Testis (tissue), 3 donors: ENCODE results near the gene STUM. TPM values are rescaled to one million over a fixed set of nuclear protein-coding genes. Genes with fewer than 3 reads are reported as not detected.

Experiments used
- DNase-seq: peaks from one replicate; pipeline ENCODE4 v3.0.0-alpha.2; 2019
- H3K27ac ChIP-seq, 2 donors: fragments of 200-600 bp; sonication (generic); one replicate each; pipeline ENCODE4 v1.5.1; 2019
- H3K27me3 ChIP-seq: fragments of 200-600 bp; sonication (generic); one replicate; pipeline ENCODE4 v1.5.1; 2019
- H3K36me3 ChIP-seq: fragments of 200-600 bp; sonication (generic); one replicate; pipeline ENCODE4 v1.5.1; 2017; ENCODE audit warnings: low read depth; ENCODE audit errors: missing control alignments
- H3K4me1 ChIP-seq: fragments of 200-600 bp; sonication (generic); one replicate; pipeline ENCODE4 v1.5.1; 2019
- H3K4me3 ChIP-seq, 2 donors: fragments of 200-600 bp; sonication (generic); one replicate each; pipeline ENCODE4 v1.5.1; 2017 to 2019
- H3K9me3 ChIP-seq: fragments of 200-600 bp; sonication (generic); one replicate; pipeline ENCODE4 v1.5.1; 2017
- POLR2A ChIP-seq: fragments of 450-650 bp; IDR thresholded peaks from one replicate; pipeline ENCODE4 v1.6.1; 2017; ENCODE audit warnings: antibody characterized with exemption, mild to moderate bottlenecking, moderate library complexity
- WGBS, 2 donors: methylation state at CpG; one replicate each; pipeline ENCODE4 v1.1.5; 2018; 5-methylcytosine and 5-hydroxymethylcytosine counted together
- intact Hi-C: fragments of 100-400 bp; cut with DNase I; formaldehyde crosslinking; loops from one replicate; pipeline ENCODE4 v1.15.1; 2023; ENCODE audit warnings: low total_unique reads
- polyA plus RNA-seq: library from polyadenylated mRNA; stranded (reverse); fragments of 350-450 nt; fragmentation: Illumina TruSeq; extraction: RNeasy Lipid Tissue Mini Kit (QIAGEN cat#74804); gene quantifications from one replicate; pipeline ENCODE4 v1.2.3, GENCODE V29; 2014; ENCODE audit warnings: low read depth, low replicate concordance; ENCODE audit not compliant: insufficient read depth
- total RNA-seq, 2 donors: library from RNA; depleted of rRNA; stranded (reverse); fragments of >200 nt; gene quantifications; one replicate each; pipeline ENCODE4 v1.2.3, GENCODE V29; 2016
- TF ChIP-seq, protein P1 (sequence below), 3 experiments: fragments of 450-650 bp in 2 of 3; fragments of 200-600 bp in 1 of 3; sonication (generic) in 1 of 3; IDR thresholded peaks; one replicate each; pipeline ENCODE4 v1.5.1; 2016 to 2019; ENCODE audit warnings: antibody characterized with exemption in 3 of 3, mild to moderate bottlenecking in 2 of 3, moderate library complexity in 1 of 3

Gene STUM
- total and polyA plus RNA-seq, 3 donors from 2014 or later, result 2.5 to 4.5 (median 3.7) TPM

- Histone ChIP-seq H3K4me1 (peaks cover 39% of the 10 kb centered on the region), H3K4me3 (no peak overlapping the region), H3K27ac (peak overlapping the region; percentile 40 to 78), H3K9me3 (no peaks in the 10 kb centered on the region), H3K27me3 (no peaks in the 10 kb centered on the region), H3K36me3 (no peaks in the 10 kb centered on the region)
- WGBS, 2 donors, result 60 to 79% methylated on average over 9 to 10 of the region's 10 CpGs
- peak; percentile 62 for DNase-seq
- intact Hi-C loops, result no loop called here
- TF ChIP-seq, protein P1, sequence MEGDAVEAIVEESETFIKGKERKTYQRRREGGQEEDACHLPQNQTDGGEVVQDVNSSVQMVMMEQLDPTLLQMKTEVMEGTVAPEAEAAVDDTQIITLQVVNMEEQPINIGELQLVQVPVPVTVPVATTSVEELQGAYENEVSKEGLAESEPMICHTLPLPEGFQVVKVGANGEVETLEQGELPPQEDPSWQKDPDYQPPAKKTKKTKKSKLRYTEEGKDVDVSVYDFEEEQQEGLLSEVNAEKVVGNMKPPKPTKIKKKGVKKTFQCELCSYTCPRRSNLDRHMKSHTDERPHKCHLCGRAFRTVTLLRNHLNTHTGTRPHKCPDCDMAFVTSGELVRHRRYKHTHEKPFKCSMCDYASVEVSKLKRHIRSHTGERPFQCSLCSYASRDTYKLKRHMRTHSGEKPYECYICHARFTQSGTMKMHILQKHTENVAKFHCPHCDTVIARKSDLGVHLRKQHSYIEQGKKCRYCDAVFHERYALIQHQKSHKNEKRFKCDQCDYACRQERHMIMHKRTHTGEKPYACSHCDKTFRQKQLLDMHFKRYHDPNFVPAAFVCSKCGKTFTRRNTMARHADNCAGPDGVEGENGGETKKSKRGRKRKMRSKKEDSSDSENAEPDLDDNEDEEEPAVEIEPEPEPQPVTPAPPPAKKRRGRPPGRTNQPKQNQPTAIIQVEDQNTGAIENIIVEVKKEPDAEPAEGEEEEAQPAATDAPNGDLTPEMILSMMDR (IDR thresholded peaks at IDR 0.05), result no peak
- no peak for TF ChIP-seq POLR2A
Observed at GRCh38 chr1:226632922-226633351, 84.4 kb downstream of the STUM start.

GRCh38 chr1:226633541-226634165 lies 85.1 kb downstream of the STUM start:
- peak overlapping the region; percentile 40 to 78 for H3K27ac ChIP-seq

GRCh38 chr1:226634166-226634588 lies 85.6 kb downstream of the STUM start:
- H3K4me3 ChIP-seq, result no peak overlapping the region
- WGBS, 2 donors, result 31 to 34% methylated on average over 2 to 6 of the region's 6 CpGs
- H3K36me3 ChIP-seq, result no peaks in the 10 kb centered on the region
- no peaks in the 10 kb centered on the region for H3K27me3 ChIP-seq
- peak; percentile 90 for DNase-seq
- intact Hi-C loops, result no loop called here
- TF ChIP-seq POLR2A, result no peak
- TF ChIP-seq, protein P1 (IDR thresholded peaks at IDR 0.05), result peak; percentile 88 to 94 (median 88)
- peak overlapping the region; percentile 40 to 78 for H3K27ac ChIP-seq
- H3K9me3 ChIP-seq, result no peaks in the 10 kb centered on the region
- peaks cover 45% of the 10 kb centered on the region for H3K4me1 ChIP-seq

More at GRCh38 chr1:226633541-226634165, 85.1 kb downstream of the STUM start:
- no peaks in the 10 kb centered on the region for H3K36me3 ChIP-seq
- intact Hi-C loops, result no loop called here
- no peak overlapping the region for H3K4me3 ChIP-seq
- DNase-seq, result no peak
- no peak for TF ChIP-seq POLR2A
- TF ChIP-seq, protein P1 (IDR thresholded peaks at IDR 0.05), result no peak
- whole genome bisulfite sequencing, 2 donors, result 65 to 94% methylated on average over 3 to 7 of the region's 7 CpGs
- peaks cover 43% of the 10 kb centered on the region for H3K4me1 ChIP-seq
- H3K27me3 ChIP-seq, result no peaks in the 10 kb centered on the region
- H3K9me3 ChIP-seq, result no peaks in the 10 kb centered on the region

DNA sequence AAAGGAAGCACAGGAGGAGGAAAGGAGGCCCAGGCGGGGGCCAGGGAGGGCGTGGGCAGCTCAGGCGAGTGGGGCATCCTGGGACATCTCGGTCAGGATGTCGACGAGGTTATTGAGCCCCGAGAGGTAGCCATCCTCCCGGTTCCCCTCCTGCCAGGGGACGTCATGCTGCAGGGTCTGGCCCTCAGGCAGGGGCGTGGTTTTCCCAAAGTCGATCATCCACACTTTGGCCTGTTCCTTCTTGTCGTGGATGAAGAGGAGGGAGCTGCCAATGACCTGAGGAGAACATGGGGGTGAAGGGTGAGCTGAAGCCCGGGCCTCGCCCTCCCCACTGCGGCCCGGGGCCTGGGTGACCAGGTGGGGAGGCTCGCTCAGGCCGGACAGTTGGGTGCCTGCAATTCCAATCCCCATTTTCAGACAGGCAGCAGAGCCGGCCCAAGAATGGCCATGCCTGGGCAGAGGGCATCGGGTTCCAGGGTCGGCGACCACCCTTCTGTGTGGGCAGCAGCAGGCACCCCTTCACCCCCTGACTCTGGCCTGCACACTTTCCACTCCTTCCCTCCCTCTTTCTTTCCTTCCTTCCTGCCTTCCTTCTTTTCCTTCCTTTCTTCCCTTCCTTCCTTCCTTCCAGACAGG lies 86.2 kb downstream of the STUM start:
- Histone ChIP-seq H3K9me3 (no peaks in the 10 kb centered on the region), H3K4me3 (no peak overlapping the region), H3K27me3 (no peaks in the 10 kb centered on the region), H3K36me3 (no peaks in the 10 kb centered on the region), H3K27ac (peak overlapping the region in 1 of 2 donors; percentile 78), H3K4me1 (peaks cover 49% of the 10 kb centered on the region)
- no peak for DNase-seq
- intact Hi-C loops, result loop anchor here (5.0 kb wide), 1 partner anchor 193 kb away; no protein-coding TSS in a partner anchor
- 90 to 94% methylated on average over 22 of the region's 22 CpGs for WGBS, 2 donors
- TF ChIP-seq POLR2A, result no peak
- TF ChIP-seq, protein P1 (IDR thresholded peaks at IDR 0.05), result no peak
